Thyroid gland (tissue), 4 donors: ENCODE measurements around the gene RNF32.

Experiments
- POLR2A ChIP-seq, 2 donors: fragments of 450-650 bp; IDR thresholded peaks; one replicate each; pipeline ENCODE4 v1.6.1; 2017; ENCODE audit warnings: antibody characterized with exemption in 2 of 2, mild to moderate bottlenecking in 2 of 2, moderate library complexity in 1 of 2
- TF ChIP-seq, protein P1 (sequence below), 6 experiments: fragments of 200-600 bp in 3 of 6; fragments of 450-650 bp in 3 of 6; sonication (generic) in 3 of 6; IDR thresholded peaks; one replicate each; pipeline ENCODE4 v1.5.1; 2016 to 2019; ENCODE audit warnings: antibody characterized with exemption in 6 of 6, mild to moderate bottlenecking in 2 of 6, inconsistent platforms in 1 of 6, moderate library complexity in 1 of 6

DNA sequence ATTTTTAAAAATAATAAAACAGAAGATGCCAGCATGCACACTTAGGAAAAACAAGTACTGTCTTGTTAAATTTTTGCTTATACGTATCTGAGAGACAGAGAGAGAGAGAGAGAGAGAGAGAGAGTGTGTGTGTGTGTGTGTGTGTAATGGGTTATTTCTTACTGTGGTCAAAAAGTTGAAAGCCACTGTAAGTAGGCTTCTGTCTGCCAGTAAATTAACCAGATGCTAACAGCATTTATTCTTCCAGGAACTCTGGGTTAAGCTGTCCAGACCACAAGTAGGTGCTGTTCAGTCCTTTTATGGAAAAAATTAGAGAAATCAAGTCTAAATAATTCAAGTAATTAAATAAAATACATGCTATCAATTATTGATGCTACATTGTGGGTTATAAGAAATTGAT, 39.7 kb downstream of the RNF32 start:
- TF ChIP-seq, protein P1, sequence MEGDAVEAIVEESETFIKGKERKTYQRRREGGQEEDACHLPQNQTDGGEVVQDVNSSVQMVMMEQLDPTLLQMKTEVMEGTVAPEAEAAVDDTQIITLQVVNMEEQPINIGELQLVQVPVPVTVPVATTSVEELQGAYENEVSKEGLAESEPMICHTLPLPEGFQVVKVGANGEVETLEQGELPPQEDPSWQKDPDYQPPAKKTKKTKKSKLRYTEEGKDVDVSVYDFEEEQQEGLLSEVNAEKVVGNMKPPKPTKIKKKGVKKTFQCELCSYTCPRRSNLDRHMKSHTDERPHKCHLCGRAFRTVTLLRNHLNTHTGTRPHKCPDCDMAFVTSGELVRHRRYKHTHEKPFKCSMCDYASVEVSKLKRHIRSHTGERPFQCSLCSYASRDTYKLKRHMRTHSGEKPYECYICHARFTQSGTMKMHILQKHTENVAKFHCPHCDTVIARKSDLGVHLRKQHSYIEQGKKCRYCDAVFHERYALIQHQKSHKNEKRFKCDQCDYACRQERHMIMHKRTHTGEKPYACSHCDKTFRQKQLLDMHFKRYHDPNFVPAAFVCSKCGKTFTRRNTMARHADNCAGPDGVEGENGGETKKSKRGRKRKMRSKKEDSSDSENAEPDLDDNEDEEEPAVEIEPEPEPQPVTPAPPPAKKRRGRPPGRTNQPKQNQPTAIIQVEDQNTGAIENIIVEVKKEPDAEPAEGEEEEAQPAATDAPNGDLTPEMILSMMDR (IDR thresholded peaks at IDR 0.05): no peak
- no peak for TF ChIP-seq POLR2A (IDR thresholded peaks at IDR 0.05)
